Mesothelial cell of epicardium (in vitro differentiated cells): ENCODE measurements around the gene METTL27. TPM values are rescaled to one million over a fixed set of nuclear protein-coding genes. Genes with fewer than 3 reads are reported as not detected.

Source experiments
- DNase-seq, 2 experiments: peaks; one replicate each; pipeline ENCODE4 v3.0.0; 2021; ENCODE audit warnings: low spot score in 2 of 2; ENCODE audit not compliant: unreplicated experiment in 2 of 2
- H3K27ac Mint-ChIP-seq: 2 replicates; pipeline ENCODE4 v1.8.0; 2021; ENCODE audit warnings: mixed read lengths
- H3K27me3 Mint-ChIP-seq: 2 replicates; pipeline ENCODE4 v1.8.0; 2021; ENCODE audit warnings: low read depth, mixed read lengths
- H3K36me3 Mint-ChIP-seq: 2 replicates; pipeline ENCODE4 v1.8.0; 2021; ENCODE audit warnings: mixed read lengths
- H3K4me1 Mint-ChIP-seq: 2 replicates; pipeline ENCODE4 v1.8.0; 2021; ENCODE audit warnings: mixed read lengths
- H3K4me3 Mint-ChIP-seq: 2 replicates; pipeline ENCODE4 v1.8.0; 2021; ENCODE audit warnings: mild to moderate bottlenecking, moderate library complexity, mixed read lengths
- H3K9me3 Mint-ChIP-seq: 2 replicates; pipeline ENCODE4 v1.8.0; 2021; ENCODE audit warnings: mixed read lengths
- total RNA-seq: library from RNA; stranded (reverse); gene quantifications from 3 replicates; pipeline ENCODE4 v1.2.1, GENCODE V29; 2021
- TF ChIP-seq, protein P1 (sequence below): fragments of 200-600 bp; sonication (generic); IDR thresholded peaks from one replicate; pipeline ENCODE4 v1.5.0; 2021; ENCODE audit warnings: antibody characterized with exemption; ENCODE audit not compliant: unreplicated experiment

METTL27 gene
- total RNA-seq, 1 donor from 2014 or later = 11.4 TPM

DNA sequence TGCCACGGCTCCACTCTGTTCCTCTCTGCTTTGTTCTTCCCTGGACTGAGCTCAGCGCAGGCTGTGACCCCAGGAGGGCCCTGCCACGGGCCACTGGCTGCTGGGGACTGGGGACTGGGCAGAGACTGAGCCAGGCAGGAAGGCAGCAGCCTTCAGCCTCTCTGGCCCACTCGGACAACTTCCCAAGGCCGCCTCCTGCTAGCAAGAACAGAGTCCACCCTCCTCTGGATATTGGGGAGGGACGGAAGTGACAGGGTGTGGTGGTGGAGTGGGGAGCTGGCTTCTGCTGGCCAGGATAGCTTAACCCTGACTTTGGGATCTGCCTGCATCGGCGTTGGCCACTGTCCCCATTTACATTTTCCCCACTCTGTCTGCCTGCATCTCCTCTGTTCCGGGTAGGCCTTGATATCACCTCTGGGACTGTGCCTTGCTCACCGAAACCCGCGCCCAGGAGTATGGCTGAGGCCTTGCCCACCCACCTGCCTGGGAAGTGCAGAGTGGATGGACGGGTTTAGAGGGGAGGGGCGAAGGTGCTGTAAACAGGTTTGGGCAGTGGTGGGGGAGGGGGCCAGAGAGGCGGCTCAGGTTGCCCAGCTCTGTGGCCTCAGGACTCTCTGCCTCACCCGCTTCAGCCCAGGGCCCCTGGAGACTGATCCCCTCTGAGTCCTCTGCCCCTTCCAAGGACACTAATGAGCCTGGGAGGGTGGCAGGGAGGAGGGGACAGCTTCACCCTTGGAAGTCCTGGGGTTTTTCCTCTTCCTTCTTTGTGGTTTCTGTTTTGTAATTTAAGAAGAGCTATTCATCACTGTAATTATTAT is 10.3 kb downstream of the METTL27 start:
- TF ChIP-seq, protein P1, sequence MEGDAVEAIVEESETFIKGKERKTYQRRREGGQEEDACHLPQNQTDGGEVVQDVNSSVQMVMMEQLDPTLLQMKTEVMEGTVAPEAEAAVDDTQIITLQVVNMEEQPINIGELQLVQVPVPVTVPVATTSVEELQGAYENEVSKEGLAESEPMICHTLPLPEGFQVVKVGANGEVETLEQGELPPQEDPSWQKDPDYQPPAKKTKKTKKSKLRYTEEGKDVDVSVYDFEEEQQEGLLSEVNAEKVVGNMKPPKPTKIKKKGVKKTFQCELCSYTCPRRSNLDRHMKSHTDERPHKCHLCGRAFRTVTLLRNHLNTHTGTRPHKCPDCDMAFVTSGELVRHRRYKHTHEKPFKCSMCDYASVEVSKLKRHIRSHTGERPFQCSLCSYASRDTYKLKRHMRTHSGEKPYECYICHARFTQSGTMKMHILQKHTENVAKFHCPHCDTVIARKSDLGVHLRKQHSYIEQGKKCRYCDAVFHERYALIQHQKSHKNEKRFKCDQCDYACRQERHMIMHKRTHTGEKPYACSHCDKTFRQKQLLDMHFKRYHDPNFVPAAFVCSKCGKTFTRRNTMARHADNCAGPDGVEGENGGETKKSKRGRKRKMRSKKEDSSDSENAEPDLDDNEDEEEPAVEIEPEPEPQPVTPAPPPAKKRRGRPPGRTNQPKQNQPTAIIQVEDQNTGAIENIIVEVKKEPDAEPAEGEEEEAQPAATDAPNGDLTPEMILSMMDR = no peak
- H3K4me3 Mint-ChIP-seq = peak overlapping the region; percentile 79
- no peaks in the 10 kb centered on the region for H3K36me3 Mint-ChIP-seq
- H3K27me3 Mint-ChIP-seq = peaks cover 2% of the 10 kb centered on the region
- H3K4me1 Mint-ChIP-seq = peaks cover 61% of the 10 kb centered on the region
- no peaks in the 10 kb centered on the region for H3K9me3 Mint-ChIP-seq
- peak; percentile 64 to 79 for DNase-seq
- H3K27ac Mint-ChIP-seq = peak overlapping the region; percentile 99

DNA sequence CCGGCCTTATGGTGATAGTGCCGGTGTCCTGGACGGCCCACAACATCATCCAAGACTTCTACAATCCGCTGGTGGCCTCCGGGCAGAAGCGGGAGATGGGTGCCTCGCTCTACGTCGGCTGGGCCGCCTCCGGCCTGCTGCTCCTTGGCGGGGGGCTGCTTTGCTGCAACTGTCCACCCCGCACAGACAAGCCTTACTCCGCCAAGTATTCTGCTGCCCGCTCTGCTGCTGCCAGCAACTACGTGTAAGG is 10.8 kb downstream of the METTL27 start:
- Mint-ChIP-seq H3K4me1 (peaks cover 66% of the 10 kb centered on the region), H3K27me3 (peaks cover 2% of the 10 kb centered on the region), H3K27ac (peak overlapping the region; percentile 99), H3K4me3 (peak overlapping the region; percentile 79), H3K9me3 (no peaks in the 10 kb centered on the region), H3K36me3 (no peaks in the 10 kb centered on the region)
- TF ChIP-seq, protein P1 = no peak
- DNase-seq = no peak

DNA sequence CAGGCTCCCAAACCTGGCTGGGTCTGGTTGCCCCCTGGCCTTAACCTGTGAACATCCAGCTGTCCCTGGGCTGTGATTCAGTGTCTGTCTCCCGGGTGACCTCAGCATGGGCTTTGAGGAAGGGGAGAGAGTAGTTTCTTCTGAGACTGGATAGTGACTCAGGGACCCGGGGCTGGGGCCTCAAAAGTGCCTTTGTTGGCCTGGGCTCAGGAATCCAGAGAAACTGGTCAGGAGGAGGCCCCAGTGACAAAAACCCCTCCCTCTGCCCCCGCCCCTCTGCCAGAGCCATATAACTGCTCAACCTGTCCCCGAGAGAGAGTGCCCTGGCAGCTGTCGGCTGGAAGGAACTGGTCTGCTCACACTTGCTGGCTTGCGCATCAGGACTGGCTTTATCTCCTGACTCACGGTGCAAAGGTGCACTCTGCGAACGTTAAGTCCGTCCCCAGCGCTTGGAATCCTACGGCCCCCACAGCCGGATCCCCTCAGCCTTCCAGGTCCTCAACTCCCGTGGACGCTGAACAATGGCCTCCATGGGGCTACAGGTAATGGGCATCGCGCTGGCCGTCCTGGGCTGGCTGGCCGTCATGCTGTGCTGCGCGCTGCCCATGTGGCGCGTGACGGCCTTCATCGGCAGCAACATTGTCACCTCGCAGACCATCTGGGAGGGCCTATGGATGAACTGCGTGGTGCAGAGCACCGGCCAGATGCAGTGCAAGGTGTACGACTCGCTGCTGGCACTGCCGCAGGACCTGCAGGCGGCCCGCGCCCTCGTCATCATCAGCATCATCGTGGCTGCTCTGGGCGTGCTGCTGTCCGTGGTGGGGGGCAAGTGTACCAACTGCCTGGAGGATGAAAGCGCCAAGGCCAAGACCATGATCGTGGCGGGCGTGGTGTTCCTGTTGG is 11.4 kb downstream of the METTL27 start, which contains the start of gene CLDN4:
CLDN4 (plus strand) TSS at position 316 of the 903 bp plus-strand sequence; CDS start at position 522, 206 bp downstream.
- H3K27ac Mint-ChIP-seq = peak within 1 kb of the TSS; percentile 99
- H3K36me3 Mint-ChIP-seq = no peaks in the 10 kb centered on the region
- no peaks in the 10 kb centered on the region for H3K9me3 Mint-ChIP-seq
- TF ChIP-seq, protein P1 = no peak
- peaks cover 2% of the 10 kb centered on the region for H3K27me3 Mint-ChIP-seq
- peaks cover 67% of the 10 kb centered on the region for H3K4me1 Mint-ChIP-seq
- peak; percentile 55 to 71 for DNase-seq
- H3K4me3 Mint-ChIP-seq = peak within 1 kb of the TSS; percentile 79

- Mint-ChIP-seq H3K27ac (peak overlapping the region; percentile 99), H3K4me3 (peak overlapping the region; percentile 79), H3K9me3 (no peaks in the 10 kb centered on the region), H3K27me3 (peaks cover 2% of the 10 kb centered on the region), H3K4me1 (peaks cover 67% of the 10 kb centered on the region), H3K36me3 (no peaks in the 10 kb centered on the region)
- TF ChIP-seq, protein P1 = no peak
- no peak for DNase-seq
Measured at GRCh38 chr7:73829921-73830680, 12.2 kb downstream of the METTL27 start.

GRCh38 chr7:73829505-73829904 is 12.8 kb downstream of the METTL27 start:
- Mint-ChIP-seq H3K9me3 (no peaks in the 10 kb centered on the region), H3K4me3 (peak overlapping the region; percentile 28), H3K27me3 (peaks cover 2% of the 10 kb centered on the region), H3K27ac (peak overlapping the region; percentile 99), H3K4me1 (peaks cover 67% of the 10 kb centered on the region), H3K36me3 (no peaks in the 10 kb centered on the region)
- DNase-seq = no peak
- TF ChIP-seq, protein P1 = no peak
